ENCODE results near the gene PCDHGA11. TPM values are rescaled to one million over a fixed set of nuclear protein-coding genes. Genes with fewer than 3 reads are reported as not detected.

PCDHGA11 gene
- total and polyA plus RNA-seq, 10 of the 15 experiments (the other 5 are each of a cell fraction or from before 2014, with no cell fraction given) = 0.21 to 3.4 (median 2.2) TPM

DNA sequence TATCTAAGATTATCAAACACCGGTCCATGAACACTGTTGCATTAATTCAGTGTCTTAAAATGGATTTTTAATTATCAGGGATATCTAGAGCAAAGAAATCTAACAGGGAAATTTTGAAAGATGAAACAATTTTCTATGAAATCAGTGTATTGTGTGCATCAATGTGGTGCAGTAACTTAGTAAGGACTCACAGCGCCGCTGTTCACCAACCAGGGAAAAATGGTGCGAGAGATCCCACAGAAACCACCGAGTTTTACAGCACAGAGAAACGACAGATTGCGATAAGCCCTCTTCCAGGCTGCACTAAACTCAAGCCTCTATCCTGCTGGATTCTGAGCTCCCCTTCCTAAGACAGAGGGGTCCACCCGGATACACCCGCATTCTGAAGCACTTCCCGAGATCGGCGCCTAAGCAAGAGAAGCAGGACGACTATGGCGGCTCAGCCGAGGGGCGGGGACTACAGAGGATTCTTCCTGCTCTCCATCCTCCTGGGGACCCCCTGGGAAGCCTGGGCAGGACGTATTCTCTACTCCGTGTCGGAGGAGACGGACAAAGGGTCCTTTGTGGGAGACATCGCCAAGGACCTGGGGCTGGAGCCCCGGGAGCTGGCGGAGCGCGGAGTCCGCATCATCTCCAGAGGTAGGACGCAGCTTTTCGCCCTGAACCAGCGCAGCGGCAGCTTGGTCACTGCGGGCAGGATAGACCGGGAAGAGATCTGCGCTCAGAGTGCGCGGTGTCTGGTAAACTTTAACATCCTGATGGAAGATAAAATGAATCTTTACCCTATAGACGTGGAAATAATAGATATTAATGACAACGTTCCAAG is 38.2 kb upstream of the PCDHGA11 start, which contains the start of gene PCDHGA7:
TSS of gene PCDHGA7 (plus strand) at position 274 of the 826 bp plus-strand sequence. CDS start at position 432, 158 bp downstream.
- H3K36me3 ChIP-seq (ENCODE audit: control insufficient read depth in 2 of 2, insufficient read depth in 2 of 2, low read length in 1 of 2) = no peaks in the 10 kb centered on the region
- BruUV-seq (replicated peaks) = no TSS peak
- POLR2A ChIA-PET = no interaction called here
- H3K9me3 ChIP-seq (replicated peaks; ENCODE audit: control insufficient read depth, insufficient read depth, low read length) = no peaks in the 10 kb centered on the region; the same call in 2 of the 3 replicates
- DNase-seq (ENCODE audit: low read depth, low spot score) (no peak), ATAC-seq (no peak), FAIRE-seq (no peak)
- WGBS (ENCODE audit: insufficient coverage, insufficient replicate concordance, low lambda C conversion rate, missing lambda C conversion rate) = 13% methylated on average over 37 of the region's 37 CpGs
- H3K4me2 ChIP-seq (ENCODE audit: control insufficient read depth, insufficient read depth) = no peak within 1 kb of the TSS
- no peak within 1 kb of the TSS for H2AFZ ChIP-seq (ENCODE audit: control insufficient read depth, low read depth, low read length)
- RAD21 ChIA-PET (ENCODE audit: unreplicated experiment) = no interaction called here
- TF ChIP-seq, protein P1, sequence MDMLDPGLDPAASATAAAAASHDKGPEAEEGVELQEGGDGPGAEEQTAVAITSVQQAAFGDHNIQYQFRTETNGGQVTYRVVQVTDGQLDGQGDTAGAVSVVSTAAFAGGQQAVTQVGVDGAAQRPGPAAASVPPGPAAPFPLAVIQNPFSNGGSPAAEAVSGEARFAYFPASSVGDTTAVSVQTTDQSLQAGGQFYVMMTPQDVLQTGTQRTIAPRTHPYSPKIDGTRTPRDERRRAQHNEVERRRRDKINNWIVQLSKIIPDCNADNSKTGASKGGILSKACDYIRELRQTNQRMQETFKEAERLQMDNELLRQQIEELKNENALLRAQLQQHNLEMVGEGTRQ (IDR thresholded peaks at IDR 0.05; ENCODE audit: borderline replicate concordance, low read depth, low read length) = no peak
- TF ChIP-seq BRCA1 (IDR thresholded peaks at IDR 0.05; ENCODE audit: low read depth, low read length) (no peak), ZNF592 (IDR thresholded peaks at IDR 0.05) (no peak)
- TF ChIP-seq, protein P2, sequence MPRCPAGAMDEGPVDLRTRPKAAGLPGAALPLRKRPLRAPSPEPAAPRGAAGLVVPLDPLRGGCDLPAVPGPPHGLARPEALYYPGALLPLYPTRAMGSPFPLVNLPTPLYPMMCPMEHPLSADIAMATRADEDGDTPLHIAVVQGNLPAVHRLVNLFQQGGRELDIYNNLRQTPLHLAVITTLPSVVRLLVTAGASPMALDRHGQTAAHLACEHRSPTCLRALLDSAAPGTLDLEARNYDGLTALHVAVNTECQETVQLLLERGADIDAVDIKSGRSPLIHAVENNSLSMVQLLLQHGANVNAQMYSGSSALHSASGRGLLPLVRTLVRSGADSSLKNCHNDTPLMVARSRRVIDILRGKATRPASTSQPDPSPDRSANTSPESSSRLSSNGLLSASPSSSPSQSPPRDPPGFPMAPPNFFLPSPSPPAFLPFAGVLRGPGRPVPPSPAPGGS (IDR thresholded peaks at IDR 0.05; ENCODE audit: borderline replicate concordance, insufficient read depth, low read depth, low read length, poor library complexity, severe bottlenecking) = no peak
- H4K20me1 ChIP-seq (ENCODE audit: control insufficient read depth, insufficient read depth) = no peaks in the 10 kb centered on the region
- intact Hi-C loops (cut with micrococcal nuclease; ENCODE audit: unreplicated experiment) (no loop called here), in situ Hi-C loops (cut with MboI) (no loop called here)
- no peak within 1 kb of the TSS for H3K9ac ChIP-seq (ENCODE audit: control insufficient read depth, insufficient read depth, low read length)
- SMC1A ChIA-PET (ENCODE audit: uncharacterized antibody, unreplicated experiment) = no interaction called here
- no peaks in the 10 kb centered on the region for H3K4me1 ChIP-seq (ENCODE audit: control insufficient read depth, insufficient read depth, low read length)
- no peak within 1 kb of the TSS for H3K4me3 ChIP-seq
- no peaks in the 10 kb centered on the region for H3K79me2 ChIP-seq (ENCODE audit: control insufficient read depth, insufficient read depth, low read length)
- H3K27ac ChIP-seq (ENCODE audit: control insufficient read depth, insufficient read depth) = no peak within 1 kb of the TSS
- CTCF ChIA-PET = interaction anchor here (0.8 to 1.5 kb wide), 2 partner anchors 9 to 175 kb away, joined by 3 read pairs; no protein-coding TSS in a partner anchor
- no peaks in the 10 kb centered on the region for H3K27me3 ChIP-seq (replicated peaks in 1 of 2; ENCODE audit: control insufficient read depth in 2 of 2, insufficient read depth in 2 of 2, low read length in 1 of 2)
